Mesothelial cell of epicardium (in vitro differentiated cells): ENCODE measurements around the gene PLCG1. TPM values are rescaled to one million over a fixed set of nuclear protein-coding genes. Genes with fewer than 3 reads are reported as not detected.

Experiments used
- DNase-seq, 2 experiments: peaks; one replicate each; pipeline ENCODE4 v3.0.0; 2021; ENCODE audit warnings: low spot score in 2 of 2; ENCODE audit not compliant: unreplicated experiment in 2 of 2
- H3K27ac Mint-ChIP-seq: 2 replicates; pipeline ENCODE4 v1.8.0; 2021; ENCODE audit warnings: mixed read lengths
- H3K27me3 Mint-ChIP-seq: 2 replicates; pipeline ENCODE4 v1.8.0; 2021; ENCODE audit warnings: low read depth, mixed read lengths
- H3K36me3 Mint-ChIP-seq: 2 replicates; pipeline ENCODE4 v1.8.0; 2021; ENCODE audit warnings: mixed read lengths
- H3K4me1 Mint-ChIP-seq: 2 replicates; pipeline ENCODE4 v1.8.0; 2021; ENCODE audit warnings: mixed read lengths
- H3K4me3 Mint-ChIP-seq: 2 replicates; pipeline ENCODE4 v1.8.0; 2021; ENCODE audit warnings: mild to moderate bottlenecking, moderate library complexity, mixed read lengths
- H3K9me3 Mint-ChIP-seq: 2 replicates; pipeline ENCODE4 v1.8.0; 2021; ENCODE audit warnings: mixed read lengths
- total RNA-seq: library from RNA; stranded (reverse); gene quantifications from 3 replicates; pipeline ENCODE4 v1.2.1, GENCODE V29; 2021
- TF ChIP-seq, protein P1 (sequence below): fragments of 200-600 bp; sonication (generic); IDR thresholded peaks from one replicate; pipeline ENCODE4 v1.5.0; 2021; ENCODE audit warnings: antibody characterized with exemption; ENCODE audit not compliant: unreplicated experiment

Gene PLCG1
- total RNA-seq, 1 donor from 2014 or later = 301 TPM

DNA sequence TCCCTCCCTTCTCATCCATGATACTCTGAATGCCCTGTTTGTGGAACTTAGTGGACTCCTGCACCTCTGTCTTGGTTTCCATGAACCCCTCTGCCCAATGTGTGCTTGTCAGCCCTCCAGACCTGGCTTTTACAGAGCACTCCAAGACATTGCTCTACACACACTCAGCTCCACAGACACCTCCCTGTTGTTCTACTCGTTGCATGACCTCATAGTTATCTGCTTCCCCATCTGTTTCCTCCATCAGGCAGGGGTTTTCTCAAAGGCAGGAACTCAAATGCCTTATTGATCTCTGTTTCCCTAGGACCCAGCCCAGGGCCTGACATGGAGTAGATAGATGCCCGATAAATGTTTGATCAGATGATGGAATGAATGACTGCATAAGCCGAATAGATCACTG lies 13.3 kb downstream of the PLCG1 start:
- no peaks in the 10 kb centered on the region for H3K9me3 Mint-ChIP-seq

DNA sequence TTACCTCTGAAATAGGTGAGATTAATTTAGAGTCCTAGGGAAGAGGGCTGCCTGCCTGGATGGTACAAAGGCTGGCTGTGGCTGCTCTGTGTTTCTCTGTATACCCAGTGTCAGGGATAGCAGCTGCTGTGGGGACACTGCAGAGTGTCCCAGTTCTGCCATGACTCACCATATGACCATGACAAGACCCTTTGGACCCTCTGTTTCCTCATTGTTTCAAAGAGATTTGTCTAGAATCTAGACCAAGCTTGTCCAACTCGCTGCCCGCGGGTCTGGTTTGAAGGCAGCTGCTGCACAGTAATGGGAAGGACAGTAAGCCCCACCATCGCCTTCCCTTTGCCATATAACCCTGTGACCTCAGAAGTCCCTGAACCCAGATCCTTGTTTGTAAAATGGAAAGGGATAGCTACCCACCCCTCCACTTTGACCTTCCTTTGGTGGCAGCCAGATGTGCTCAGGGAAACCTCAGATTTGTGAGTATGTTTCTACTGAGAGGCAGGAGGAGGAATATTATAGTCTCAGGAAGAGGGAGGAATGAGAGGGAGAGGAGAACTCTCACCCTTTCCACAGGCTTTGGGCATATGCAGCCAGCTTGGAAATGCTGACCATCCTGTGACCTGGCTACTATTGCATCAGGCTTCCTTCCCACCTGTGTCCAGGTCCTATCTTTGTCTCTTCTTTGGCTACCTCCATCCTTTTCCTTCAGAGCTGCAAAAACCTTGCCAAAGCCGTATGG lies 14.0 kb downstream of the PLCG1 start:
- TF ChIP-seq, protein P1, sequence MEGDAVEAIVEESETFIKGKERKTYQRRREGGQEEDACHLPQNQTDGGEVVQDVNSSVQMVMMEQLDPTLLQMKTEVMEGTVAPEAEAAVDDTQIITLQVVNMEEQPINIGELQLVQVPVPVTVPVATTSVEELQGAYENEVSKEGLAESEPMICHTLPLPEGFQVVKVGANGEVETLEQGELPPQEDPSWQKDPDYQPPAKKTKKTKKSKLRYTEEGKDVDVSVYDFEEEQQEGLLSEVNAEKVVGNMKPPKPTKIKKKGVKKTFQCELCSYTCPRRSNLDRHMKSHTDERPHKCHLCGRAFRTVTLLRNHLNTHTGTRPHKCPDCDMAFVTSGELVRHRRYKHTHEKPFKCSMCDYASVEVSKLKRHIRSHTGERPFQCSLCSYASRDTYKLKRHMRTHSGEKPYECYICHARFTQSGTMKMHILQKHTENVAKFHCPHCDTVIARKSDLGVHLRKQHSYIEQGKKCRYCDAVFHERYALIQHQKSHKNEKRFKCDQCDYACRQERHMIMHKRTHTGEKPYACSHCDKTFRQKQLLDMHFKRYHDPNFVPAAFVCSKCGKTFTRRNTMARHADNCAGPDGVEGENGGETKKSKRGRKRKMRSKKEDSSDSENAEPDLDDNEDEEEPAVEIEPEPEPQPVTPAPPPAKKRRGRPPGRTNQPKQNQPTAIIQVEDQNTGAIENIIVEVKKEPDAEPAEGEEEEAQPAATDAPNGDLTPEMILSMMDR = no peak
- no peak for DNase-seq
- peaks cover 22% of the 10 kb centered on the region for H3K4me1 Mint-ChIP-seq
- H3K4me3 Mint-ChIP-seq = no peak overlapping the region
- H3K27ac Mint-ChIP-seq = no peak overlapping the region
- no peaks in the 10 kb centered on the region for H3K9me3 Mint-ChIP-seq
- H3K36me3 Mint-ChIP-seq = peaks cover 9% of the 10 kb centered on the region
- H3K27me3 Mint-ChIP-seq = no peaks in the 10 kb centered on the region

More for the DNA sequence above, 13.3 kb downstream of the PLCG1 start:
- Mint-ChIP-seq H3K36me3 (peaks cover 10% of the 10 kb centered on the region), H3K4me3 (no peak overlapping the region), H3K27me3 (no peaks in the 10 kb centered on the region), H3K27ac (no peak overlapping the region), H3K4me1 (peaks cover 22% of the 10 kb centered on the region)
- TF ChIP-seq, protein P1 = no peak
- DNase-seq = no peak

DNA sequence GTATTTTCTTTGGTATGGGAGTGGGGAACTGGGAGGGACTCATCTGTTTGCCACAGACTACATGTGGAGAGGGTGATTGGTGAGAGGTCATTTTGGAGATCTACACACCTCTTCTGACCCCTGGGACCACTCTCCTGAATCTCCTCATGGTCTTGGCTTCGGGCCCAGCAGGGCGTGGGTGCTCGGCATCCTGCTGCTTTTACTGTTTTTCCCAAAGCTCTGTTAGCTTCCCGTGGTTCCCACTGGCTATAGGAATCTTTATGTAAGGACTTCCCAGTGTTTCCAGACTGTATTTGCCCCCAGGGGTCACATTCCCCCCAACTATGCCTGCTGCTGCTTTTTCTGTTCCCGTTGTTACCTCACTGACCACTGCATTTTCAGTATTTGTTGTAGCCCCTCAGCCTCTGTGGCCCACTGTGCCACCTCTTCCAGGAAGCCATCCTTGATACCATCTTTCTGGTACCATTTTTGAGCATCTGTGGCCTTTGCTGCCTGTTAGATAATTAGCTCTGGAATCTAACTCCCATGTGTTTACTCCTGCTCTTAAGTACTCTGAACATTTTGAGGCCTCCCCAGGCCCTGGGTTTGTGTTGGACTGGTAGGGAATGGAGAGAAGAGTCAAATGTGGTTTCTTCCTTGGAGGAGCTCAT lies 14.9 kb downstream of the PLCG1 start:
- H3K4me1 Mint-ChIP-seq = peaks cover 24% of the 10 kb centered on the region

DNA sequence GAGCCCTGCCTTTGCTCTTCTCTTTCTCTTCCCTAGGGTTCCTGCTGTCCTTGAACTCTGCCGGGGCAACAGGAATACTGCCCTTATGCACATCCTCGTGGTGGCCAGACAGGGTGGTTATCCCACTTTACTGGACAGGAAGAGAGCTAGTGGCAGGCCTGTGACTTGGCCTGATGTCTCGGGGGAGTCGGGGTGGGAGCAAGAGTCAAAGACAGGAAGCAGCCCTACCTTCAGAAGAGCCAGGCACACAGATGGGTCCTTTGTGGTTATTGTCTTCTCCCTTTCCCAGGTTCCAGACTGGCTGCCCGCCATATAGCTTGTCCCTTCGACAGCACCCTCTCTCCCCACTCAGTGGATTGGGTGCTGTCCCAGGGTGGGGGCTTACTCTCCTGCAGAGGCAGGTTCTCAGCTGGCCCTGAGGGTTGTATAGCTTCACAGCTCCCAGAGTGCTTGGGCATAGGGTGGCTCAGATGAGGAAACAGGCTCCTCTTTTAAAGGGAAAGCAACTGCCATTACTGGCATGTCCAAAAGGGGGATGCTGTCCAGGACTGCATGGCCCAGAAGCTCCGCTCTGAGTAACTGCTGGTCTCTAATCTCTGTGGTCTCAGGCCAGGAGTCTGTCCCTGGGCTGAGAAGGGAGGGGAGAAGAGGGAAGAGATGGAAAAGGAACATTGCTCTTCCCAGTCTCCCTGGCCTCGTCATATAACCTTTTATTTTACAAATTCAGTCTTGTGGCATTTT lies 17.3 kb downstream of the PLCG1 start:
- DNase-seq = no peak
- Mint-ChIP-seq H3K27ac (peak overlapping the region; percentile 78), H3K4me3 (no peak overlapping the region), H3K27me3 (no peaks in the 10 kb centered on the region), H3K4me1 (peaks cover 43% of the 10 kb centered on the region), H3K36me3 (peaks cover 3% of the 10 kb centered on the region), H3K9me3 (no peaks in the 10 kb centered on the region)
- TF ChIP-seq, protein P1 = no peak

More for the DNA sequence above, 14.9 kb downstream of the PLCG1 start:
- Mint-ChIP-seq H3K36me3 (peaks cover 6% of the 10 kb centered on the region), H3K4me3 (no peak overlapping the region), H3K27me3 (no peaks in the 10 kb centered on the region), H3K9me3 (no peaks in the 10 kb centered on the region), H3K27ac (peak overlapping the region; percentile 11)
- TF ChIP-seq, protein P1 = no peak
- no peak for DNase-seq

DNA sequence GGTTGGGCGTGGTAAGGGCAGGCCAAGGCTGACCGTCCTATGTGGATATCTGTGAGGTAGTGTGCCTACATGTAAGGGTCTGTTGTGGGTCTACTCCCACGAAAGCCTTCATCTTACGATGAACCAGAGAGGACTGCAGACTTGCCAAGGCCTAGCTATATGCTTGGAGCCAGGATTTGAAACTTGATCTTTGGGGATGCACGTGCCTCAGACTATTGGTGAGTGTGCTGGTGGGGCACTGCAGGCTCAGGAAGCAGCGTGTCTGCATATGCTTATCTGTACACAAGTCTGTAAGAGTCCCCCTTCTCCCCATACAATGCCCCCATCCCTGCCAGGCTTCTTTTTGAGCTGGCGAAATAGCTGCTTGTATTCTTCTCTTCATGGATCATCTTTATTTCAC lies 17.9 kb downstream of the PLCG1 start:
- Mint-ChIP-seq H3K9me3 (no peaks in the 10 kb centered on the region), H3K4me1 (peaks cover 46% of the 10 kb centered on the region), H3K27me3 (no peaks in the 10 kb centered on the region), H3K27ac (no peak overlapping the region), H3K36me3 (peaks cover 7% of the 10 kb centered on the region), H3K4me3 (no peak overlapping the region)
- DNase-seq = no peak
- TF ChIP-seq, protein P1 = no peak
